SU-DHL-6 (cell line): Measurements from ENCODE around the gene CNPY1.

Experiments used
- H2AFZ ChIP-seq: fragments of 200-600 bp; sonication (generic); 2 replicates; pipeline ENCODE4 v1.6.1; 2014; ENCODE audit warnings: low read depth, mild to moderate bottlenecking, moderate library complexity, mixed read lengths, antibody characterized with exemption, low read length; ENCODE audit not compliant: severe bottlenecking
- H3F3A ChIP-seq: fragments of 200-600 bp; shearing (Covaris generic); 2 replicates; pipeline ENCODE4 v1.6.0; 2016; ENCODE audit warnings: antibody characterized with exemption, mild to moderate bottlenecking; ENCODE audit not compliant: insufficient read depth
- H3K27ac ChIP-seq: fragments of 200-600 bp; sonication (generic); 2 replicates; pipeline ENCODE4 v1.5.1; 2016; ENCODE audit warnings: low read depth, mild to moderate bottlenecking, low read length, moderate library complexity, mixed read lengths
- H3K27me3 ChIP-seq: fragments of 200-600 bp; sonication (generic), shearing (Covaris generic); 2 replicates; pipeline ENCODE4 v1.6.0; 2014; ENCODE audit warnings: mild to moderate bottlenecking, low read length
- H3K36me3 ChIP-seq: fragments of 200-600 bp; sonication (generic); 2 replicates; pipeline ENCODE4 v1.6.1; 2014; ENCODE audit warnings: mild to moderate bottlenecking, low read length, mixed read lengths
- H3K4me2 ChIP-seq: fragments of 300-600, 200-600 bp; shearing (Covaris generic), sonication (generic); 2 replicates; pipeline ENCODE4 v1.6.0; 2014; ENCODE audit warnings: low read length, low read depth, mild to moderate bottlenecking; ENCODE audit not compliant: poor library complexity, severe bottlenecking
- H3K4me3 ChIP-seq: fragments of 200-600 bp; sonication (generic); 2 replicates; pipeline ENCODE4 v1.5.1; 2014; ENCODE audit warnings: antibody characterized with exemption, low read length, mild to moderate bottlenecking, mixed read lengths; ENCODE audit not compliant: insufficient read depth, poor library complexity, severe bottlenecking
- H3K79me2 ChIP-seq: fragments of 200-600 bp; sonication (generic); 2 replicates; pipeline ENCODE4 v1.6.1; 2014; ENCODE audit warnings: mild to moderate bottlenecking, low read length, moderate library complexity; ENCODE audit not compliant: insufficient read depth
- H3K9ac ChIP-seq: fragments of 200-600 bp; sonication (generic); 2 replicates; pipeline ENCODE4 v1.7.0; 2014; ENCODE audit warnings: mild to moderate bottlenecking, low read length
- H3K9me2 ChIP-seq: fragments of 200-600 bp; sonication (generic); replicated peaks from 2 replicates; pipeline ENCODE4 v1.6.1; 2014; ENCODE audit warnings: low read length; ENCODE audit not compliant: insufficient read depth
- H3K9me3 ChIP-seq: fragments of 200-600 bp; sonication (generic); 2 replicates; pipeline ENCODE4 v1.6.1; 2014; ENCODE audit warnings: low read length, mixed read lengths; ENCODE audit not compliant: insufficient read depth
- H4K20me1 ChIP-seq: fragments of 200-600 bp; sonication (generic); 2 replicates; pipeline ENCODE4 v1.6.1; 2014; ENCODE audit warnings: low read depth, mild to moderate bottlenecking, antibody characterized with exemption, low read length, moderate library complexity, mixed read lengths
- CTCF ChIP-seq: fragments of 200-600 bp; sonication (generic); IDR thresholded peaks from one replicate; pipeline ENCODE4 v1.5.1; 2017; ENCODE audit warnings: antibody characterized with exemption, mild to moderate bottlenecking, low read length, moderate library complexity; ENCODE audit not compliant: insufficient read depth, poor library complexity, severe bottlenecking
- EZH2phosphoT487 ChIP-seq: fragments of 200-600 bp; sonication (generic), shearing (Covaris generic); conservative IDR thresholded peaks from 2 replicates; pipeline ENCODE4 v1.6.1; 2018; ENCODE audit warnings: mild to moderate bottlenecking, antibody characterized with exemption, low read length, moderate library complexity, mixed read lengths

The CNPY1 gene

GRCh38 chr7:155558961-155559360 is 12.6 kb upstream of the CNPY1 start:
- Histone ChIP-seq H3K4me3 (no peak overlapping the region), H3K36me3 (no peaks in the 10 kb centered on the region), H3K9me3 (no peaks in the 10 kb centered on the region), H3F3A (no peaks in the 10 kb centered on the region), H3K9me2 (no peaks in the 10 kb centered on the region), H3K27me3 (no peaks in the 10 kb centered on the region), H3K27ac (no peak overlapping the region), H3K4me2 (no peak overlapping the region), H3K9ac (no peak overlapping the region), H4K20me1 (no peaks in the 10 kb centered on the region), H2AFZ (no peak overlapping the region), H3K79me2 (no peaks in the 10 kb centered on the region)
- TF ChIP-seq EZH2phosphoT487: no peak
- TF ChIP-seq CTCF: no peak

- H4K20me1 ChIP-seq: no peaks in the 10 kb centered on the region
- no peaks in the 10 kb centered on the region for H3K9me2 ChIP-seq
- no peaks in the 10 kb centered on the region for H3F3A ChIP-seq
- H3K4me3 ChIP-seq: no peak overlapping the region
- H3K79me2 ChIP-seq: no peaks in the 10 kb centered on the region
- no peak overlapping the region for H2AFZ ChIP-seq
- no peak overlapping the region for H3K27ac ChIP-seq
- H3K4me2 ChIP-seq: no peak overlapping the region
- no peaks in the 10 kb centered on the region for H3K27me3 ChIP-seq
- H3K9me3 ChIP-seq: no peaks in the 10 kb centered on the region
- no peak for TF ChIP-seq CTCF
- TF ChIP-seq EZH2phosphoT487: no peak
- H3K9ac ChIP-seq: no peak overlapping the region
- no peaks in the 10 kb centered on the region for H3K36me3 ChIP-seq
These were observed 12.0 kb upstream of the CNPY1 start for GRCh38 chr7:155558351-155558750.

GRCh38 chr7:155557778-155558177 is 11.4 kb upstream of the CNPY1 start:
- Histone ChIP-seq H3K79me2 (no peaks in the 10 kb centered on the region), H3F3A (no peaks in the 10 kb centered on the region), H2AFZ (no peak overlapping the region), H3K9ac (no peak overlapping the region), H3K9me2 (no peaks in the 10 kb centered on the region), H3K4me2 (no peak overlapping the region), H3K27me3 (no peaks in the 10 kb centered on the region), H3K9me3 (no peaks in the 10 kb centered on the region), H3K27ac (no peak overlapping the region), H4K20me1 (no peaks in the 10 kb centered on the region), H3K36me3 (no peaks in the 10 kb centered on the region), H3K4me3 (no peak overlapping the region)
- TF ChIP-seq CTCF: no peak
- TF ChIP-seq EZH2phosphoT487: no peak
